ENCODE measurements around the gene SNTN. TPM values are rescaled to one million over a fixed set of nuclear protein-coding genes. Genes with fewer than 3 reads are reported as not detected.

Gene SNTN
- total RNA-seq = not detected in 2 replicates

DNA sequence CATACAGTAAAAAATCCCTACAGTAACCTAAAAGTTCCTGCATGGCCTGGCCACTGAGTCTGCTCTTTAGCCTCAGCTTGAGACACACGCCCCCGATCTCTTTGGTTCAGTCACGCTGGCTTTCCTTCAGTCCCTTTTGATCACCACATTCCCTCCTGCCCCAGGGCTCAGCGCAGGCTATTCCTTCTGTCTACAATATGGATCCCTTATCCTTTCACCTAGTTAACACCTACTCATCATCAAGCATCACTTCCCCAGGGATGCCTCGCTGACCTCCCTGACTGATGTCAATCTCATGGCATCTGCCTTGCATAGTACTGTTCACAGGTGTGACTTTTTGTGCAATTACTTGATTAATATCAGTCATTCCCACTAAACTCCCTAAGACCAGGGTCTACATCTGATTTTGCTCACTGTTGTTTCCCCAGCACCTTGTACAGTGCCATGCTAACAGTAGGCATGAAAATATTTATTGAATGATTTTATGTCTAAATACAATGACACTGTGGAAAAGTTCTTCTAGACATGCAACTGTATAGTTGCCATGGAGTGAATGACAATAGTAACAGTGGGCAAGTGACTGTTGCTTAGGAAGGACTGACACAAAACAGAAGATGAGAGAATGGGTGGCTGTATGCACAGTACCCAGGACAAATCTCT lies at the start of gene SNTN:
TSS of gene SNTN (plus strand) at position 610 of the 660 bp plus-strand sequence. CDS start at position 623, 13 bp downstream.
- intact Hi-C loops (cut with micrococcal nuclease) = no loop called here
- no peak for DNase-seq (ENCODE audit: low spot score)
- Mint-ChIP-seq H3K4me1 (ENCODE audit: low read depth) (no peaks in the 10 kb centered on the region), H3K4me3 (no peak within 1 kb of the TSS), H3K27ac (no peak within 1 kb of the TSS), H3K9me3 (no peaks in the 10 kb centered on the region), H3K36me3 (ENCODE audit: low read depth) (no peaks in the 10 kb centered on the region), H3K27me3 (ENCODE audit: insufficient read depth) (no peaks in the 10 kb centered on the region)

DNA sequence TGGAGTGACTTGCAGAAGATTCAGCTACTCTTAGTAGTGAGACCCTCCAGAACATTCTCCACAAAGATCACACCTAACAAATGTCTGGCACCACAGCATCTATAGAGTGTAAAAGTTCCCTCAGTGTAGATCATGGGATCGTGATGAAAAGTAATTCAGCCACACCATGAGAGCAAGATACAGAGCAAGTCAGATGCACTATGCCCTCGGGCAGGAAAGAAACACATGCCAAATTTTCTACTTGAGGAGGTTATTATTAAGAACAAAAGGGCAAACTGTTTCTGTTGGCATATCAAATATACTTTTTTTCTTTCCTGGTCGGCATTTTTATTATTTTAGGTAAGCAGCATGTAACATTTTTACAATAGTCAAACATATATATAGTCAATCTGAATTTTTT lies 44.8 kb upstream of the SNTN start:
- Mint-ChIP-seq H3K27me3 (ENCODE audit: insufficient read depth) (peaks cover 2% of the 10 kb centered on the region), H3K4me1 (ENCODE audit: low read depth) (no peaks in the 10 kb centered on the region), H3K9me3 (no peaks in the 10 kb centered on the region), H3K36me3 (ENCODE audit: low read depth) (no peaks in the 10 kb centered on the region), H3K27ac (no peak overlapping the region), H3K4me3 (no peak overlapping the region)
- intact Hi-C loops (cut with micrococcal nuclease) = no loop called here
- no peak for DNase-seq (ENCODE audit: low spot score)

DNA sequence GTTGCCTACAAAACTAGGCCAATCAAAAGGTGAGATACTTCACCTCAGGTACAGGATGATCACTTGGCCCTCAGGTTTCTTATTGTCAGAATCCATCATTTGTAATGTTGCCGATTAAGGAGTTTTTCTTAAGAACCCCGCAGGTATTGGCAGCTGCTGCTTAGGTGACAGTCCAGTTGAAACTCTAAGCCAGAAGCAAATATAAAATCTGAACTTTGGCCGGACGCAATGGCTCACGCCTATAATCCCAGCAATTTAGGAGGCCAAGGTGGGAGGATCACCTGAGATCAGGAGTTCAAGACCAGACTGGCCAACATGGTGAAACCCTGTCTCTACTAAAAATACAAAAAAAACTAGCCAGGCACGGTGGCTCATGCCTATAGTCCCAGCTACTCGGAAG lies 43.1 kb upstream of the SNTN start:
- H3K36me3 Mint-ChIP-seq (ENCODE audit: low read depth) = no peaks in the 10 kb centered on the region
- intact Hi-C loops (cut with micrococcal nuclease) = no loop called here
- H3K27ac Mint-ChIP-seq = no peak overlapping the region
- H3K4me3 Mint-ChIP-seq = no peak overlapping the region
- no peaks in the 10 kb centered on the region for H3K4me1 Mint-ChIP-seq (ENCODE audit: low read depth)
- no peak for DNase-seq (ENCODE audit: low spot score)
- no peaks in the 10 kb centered on the region for H3K9me3 Mint-ChIP-seq
- H3K27me3 Mint-ChIP-seq (ENCODE audit: insufficient read depth) = no peaks in the 10 kb centered on the region

DNA sequence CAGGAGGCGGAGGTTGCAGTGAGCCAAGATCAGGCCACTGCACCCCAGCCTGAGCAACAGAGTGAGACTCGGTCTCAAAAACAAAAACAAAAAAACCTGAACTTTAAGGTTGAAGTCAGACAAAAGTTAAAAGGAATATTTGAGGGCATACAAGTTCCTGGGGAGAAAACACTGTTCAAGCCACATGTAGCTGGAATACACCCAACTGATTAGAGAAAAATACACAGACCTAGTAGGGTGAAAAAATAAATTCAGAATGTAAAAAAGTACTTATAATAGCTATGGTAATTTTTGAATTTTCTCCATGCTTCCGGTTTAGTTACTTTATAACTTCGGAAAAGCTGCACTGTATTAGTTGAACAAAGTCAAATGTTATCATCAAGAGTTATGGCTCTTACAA lies 42.6 kb upstream of the SNTN start:
- no peak for DNase-seq (ENCODE audit: low spot score)
- Mint-ChIP-seq H3K9me3 (no peaks in the 10 kb centered on the region), H3K4me3 (no peak overlapping the region), H3K36me3 (ENCODE audit: low read depth) (no peaks in the 10 kb centered on the region), H3K4me1 (ENCODE audit: low read depth) (no peaks in the 10 kb centered on the region), H3K27me3 (ENCODE audit: insufficient read depth) (no peaks in the 10 kb centered on the region), H3K27ac (no peak overlapping the region)
- intact Hi-C loops (cut with micrococcal nuclease) = no loop called here

DNA sequence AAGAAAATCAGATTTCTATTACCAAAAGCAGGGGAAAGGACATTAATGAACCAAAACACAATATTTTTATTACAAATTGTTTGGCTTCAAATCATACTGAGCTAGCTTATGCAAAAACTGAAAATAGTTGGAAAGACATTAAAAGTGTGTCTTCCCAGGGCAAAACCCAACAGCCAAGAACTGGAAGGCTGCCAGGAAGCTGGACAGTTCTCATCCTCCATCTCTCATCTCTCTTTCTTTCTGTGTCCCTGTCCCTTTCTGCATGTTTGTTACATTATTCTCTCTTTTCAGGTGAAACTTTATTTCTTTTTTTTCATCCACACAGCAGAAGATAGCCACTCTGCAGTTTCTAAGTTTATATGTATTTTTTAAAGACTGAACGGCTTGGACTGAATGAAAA lies 41.1 kb upstream of the SNTN start:
- H3K36me3 Mint-ChIP-seq (ENCODE audit: low read depth) = no peaks in the 10 kb centered on the region
- H3K4me3 Mint-ChIP-seq = no peak overlapping the region
- H3K9me3 Mint-ChIP-seq = no peaks in the 10 kb centered on the region
- H3K27ac Mint-ChIP-seq = no peak overlapping the region
- no peaks in the 10 kb centered on the region for H3K4me1 Mint-ChIP-seq (ENCODE audit: low read depth)
- H3K27me3 Mint-ChIP-seq (ENCODE audit: insufficient read depth) = no peaks in the 10 kb centered on the region
- no peak for DNase-seq (ENCODE audit: low spot score)
- intact Hi-C loops (cut with micrococcal nuclease) = no loop called here

DNA sequence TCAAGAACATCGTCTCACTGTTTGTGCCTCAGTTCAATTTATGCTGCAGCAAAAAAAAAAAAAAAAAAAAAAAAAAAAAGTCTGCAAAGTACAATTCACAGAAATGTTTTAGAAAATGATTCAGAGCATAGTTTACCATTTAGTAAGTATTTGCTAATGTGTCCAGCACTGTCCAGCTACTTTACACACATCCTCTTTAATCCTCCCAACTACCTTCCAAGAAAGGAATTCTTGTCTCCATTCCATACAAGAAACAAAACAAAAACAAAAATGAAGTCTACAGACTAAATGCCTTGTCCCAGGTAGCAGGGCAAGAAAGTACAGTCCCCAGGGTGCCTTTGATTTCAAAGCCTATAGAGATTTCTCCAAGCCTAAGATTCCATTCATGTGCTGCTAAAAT lies 38.9 kb upstream of the SNTN start:
- Mint-ChIP-seq H3K4me3 (no peak overlapping the region), H3K4me1 (ENCODE audit: low read depth) (no peaks in the 10 kb centered on the region), H3K9me3 (no peaks in the 10 kb centered on the region), H3K27ac (no peak overlapping the region), H3K27me3 (ENCODE audit: insufficient read depth) (no peaks in the 10 kb centered on the region), H3K36me3 (ENCODE audit: low read depth) (no peaks in the 10 kb centered on the region)
- intact Hi-C loops (cut with micrococcal nuclease) = no loop called here
- DNase-seq (ENCODE audit: low spot score) = no peak

DNA sequence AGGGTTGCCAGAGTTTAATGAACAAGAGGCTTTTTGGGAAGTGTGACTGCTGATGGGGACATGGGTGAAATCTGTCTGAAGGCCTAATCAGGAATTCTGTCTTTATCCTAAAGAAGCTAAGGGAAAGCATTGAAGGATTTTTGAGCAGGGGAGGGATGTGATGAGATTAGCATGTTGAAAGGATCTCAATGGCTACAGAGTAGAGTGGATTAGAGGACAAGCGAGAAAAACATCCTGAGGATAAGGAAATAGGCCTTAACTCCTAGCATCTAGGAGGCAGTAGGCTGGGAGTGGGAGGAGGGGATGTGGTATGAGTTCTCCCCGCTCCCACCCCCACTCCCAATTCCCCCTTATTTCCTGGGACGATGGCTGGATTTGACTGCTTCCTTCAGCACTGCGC lies 35.1 kb upstream of the SNTN start:
- Mint-ChIP-seq H3K4me1 (ENCODE audit: low read depth) (no peaks in the 10 kb centered on the region), H3K36me3 (ENCODE audit: low read depth) (no peaks in the 10 kb centered on the region), H3K27me3 (ENCODE audit: insufficient read depth) (no peaks in the 10 kb centered on the region), H3K9me3 (no peaks in the 10 kb centered on the region), H3K4me3 (no peak overlapping the region), H3K27ac (no peak overlapping the region)
- intact Hi-C loops (cut with micrococcal nuclease) = no loop called here
- DNase-seq (ENCODE audit: low spot score) = no peak

DNA sequence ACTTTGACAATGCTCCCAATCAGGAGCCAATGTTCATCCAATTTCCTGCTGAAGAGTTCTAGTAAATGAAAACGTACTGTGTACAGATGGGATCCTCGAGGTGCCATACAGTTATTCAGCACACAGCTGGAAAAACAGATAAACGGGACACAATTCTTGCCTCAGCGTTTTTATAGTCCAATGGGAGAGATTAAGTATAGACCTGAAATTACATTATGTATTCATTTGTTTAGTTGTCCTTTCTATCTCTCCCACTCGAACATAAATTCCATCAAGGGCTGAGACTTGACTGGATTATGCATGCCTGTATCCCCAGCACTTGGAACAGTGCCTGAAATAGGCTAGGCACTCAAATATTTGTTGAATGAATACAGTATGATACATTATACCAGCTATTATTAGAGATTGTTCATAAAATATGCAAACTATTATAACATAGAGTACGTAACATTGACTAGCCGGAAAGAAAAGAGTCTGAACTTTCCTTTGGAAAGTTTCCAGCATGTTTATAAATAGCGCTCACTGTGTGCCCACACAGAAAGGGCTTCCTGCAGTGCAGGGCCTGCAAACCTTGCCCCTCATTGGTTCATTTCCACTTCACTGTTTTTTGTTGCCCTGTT lies 27.4 kb upstream of the SNTN start:
- Mint-ChIP-seq H3K27ac (no peak overlapping the region), H3K36me3 (ENCODE audit: low read depth) (no peaks in the 10 kb centered on the region), H3K4me1 (ENCODE audit: low read depth) (no peaks in the 10 kb centered on the region), H3K27me3 (ENCODE audit: insufficient read depth) (no peaks in the 10 kb centered on the region), H3K9me3 (no peaks in the 10 kb centered on the region), H3K4me3 (no peak overlapping the region)
- DNase-seq (ENCODE audit: low spot score) = no peak
- intact Hi-C loops (cut with micrococcal nuclease) = no loop called here

DNA sequence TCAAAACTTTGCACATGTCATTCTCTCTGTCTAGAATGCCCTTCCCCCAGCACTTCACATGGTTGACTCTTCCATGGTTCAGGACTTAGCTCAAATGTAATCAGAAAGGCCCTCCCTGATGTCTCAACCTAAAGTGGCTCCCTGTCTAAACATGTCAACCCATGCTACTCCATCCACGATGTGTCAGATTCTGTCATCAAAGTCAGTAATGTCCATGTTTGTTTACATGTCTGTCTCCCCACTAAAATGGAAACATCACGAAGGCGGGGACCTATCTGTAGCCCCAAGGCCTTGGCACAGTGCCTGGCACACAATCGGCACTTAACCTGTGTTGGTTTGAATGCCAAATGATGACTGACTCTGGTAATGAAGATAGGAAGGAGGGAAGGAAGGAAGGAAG lies 20.8 kb upstream of the SNTN start:
- H3K9me3 Mint-ChIP-seq = no peaks in the 10 kb centered on the region
- no peaks in the 10 kb centered on the region for H3K36me3 Mint-ChIP-seq (ENCODE audit: low read depth)
- no peak overlapping the region for H3K4me3 Mint-ChIP-seq
- H3K27ac Mint-ChIP-seq = no peak overlapping the region
- H3K4me1 Mint-ChIP-seq (ENCODE audit: low read depth) = no peaks in the 10 kb centered on the region
- no peak for DNase-seq (ENCODE audit: low spot score)
- intact Hi-C loops (cut with micrococcal nuclease) = no loop called here
- H3K27me3 Mint-ChIP-seq (ENCODE audit: insufficient read depth) = no peaks in the 10 kb centered on the region

DNA sequence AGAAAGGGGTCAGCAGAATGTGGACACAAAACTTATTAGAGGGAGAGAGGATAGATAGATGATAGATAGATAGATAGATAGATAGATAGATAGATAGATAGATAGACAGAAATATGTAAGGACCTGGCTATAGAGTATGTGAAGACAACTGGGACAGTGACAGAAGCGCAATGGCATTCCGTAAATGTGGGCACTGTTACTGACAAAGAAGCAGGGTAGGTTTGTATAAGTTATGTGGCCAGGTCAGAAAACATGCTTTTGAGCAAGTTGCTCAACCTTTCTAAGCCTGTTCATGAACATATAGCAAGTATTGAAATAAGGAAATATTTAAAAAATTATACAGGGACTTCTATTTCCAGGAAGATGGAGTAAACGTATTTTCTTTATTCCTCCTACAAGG lies 17.3 kb upstream of the SNTN start:
- H3K4me3 Mint-ChIP-seq = no peak overlapping the region
- no peaks in the 10 kb centered on the region for H3K36me3 Mint-ChIP-seq (ENCODE audit: low read depth)
- no peak overlapping the region for H3K27ac Mint-ChIP-seq
- no peak for DNase-seq (ENCODE audit: low spot score)
- intact Hi-C loops (cut with micrococcal nuclease) = no loop called here
- H3K9me3 Mint-ChIP-seq = no peaks in the 10 kb centered on the region
- no peaks in the 10 kb centered on the region for H3K4me1 Mint-ChIP-seq (ENCODE audit: low read depth)
- H3K27me3 Mint-ChIP-seq (ENCODE audit: insufficient read depth) = no peaks in the 10 kb centered on the region

DNA sequence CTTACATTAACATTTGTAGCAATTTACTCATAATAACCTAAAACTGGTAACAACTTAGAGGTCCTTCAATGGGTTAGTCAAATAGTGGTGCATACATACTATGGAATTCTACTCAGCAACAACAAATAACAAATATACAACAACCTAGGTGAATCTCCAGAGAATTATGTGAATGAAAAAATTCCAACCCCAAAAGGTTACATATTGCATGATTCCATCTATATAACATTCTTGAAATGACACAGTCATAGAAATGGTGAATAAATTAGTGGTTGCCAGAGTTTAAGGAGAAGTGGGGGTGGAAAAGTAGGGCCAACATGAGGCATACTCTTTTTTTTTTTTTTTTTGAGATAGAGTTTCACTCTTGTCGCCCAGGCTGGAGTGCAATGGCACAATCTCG lies 12.7 kb upstream of the SNTN start:
- intact Hi-C loops (cut with micrococcal nuclease) = no loop called here
- Mint-ChIP-seq H3K4me1 (ENCODE audit: low read depth) (no peaks in the 10 kb centered on the region), H3K4me3 (no peak overlapping the region)

DNA sequence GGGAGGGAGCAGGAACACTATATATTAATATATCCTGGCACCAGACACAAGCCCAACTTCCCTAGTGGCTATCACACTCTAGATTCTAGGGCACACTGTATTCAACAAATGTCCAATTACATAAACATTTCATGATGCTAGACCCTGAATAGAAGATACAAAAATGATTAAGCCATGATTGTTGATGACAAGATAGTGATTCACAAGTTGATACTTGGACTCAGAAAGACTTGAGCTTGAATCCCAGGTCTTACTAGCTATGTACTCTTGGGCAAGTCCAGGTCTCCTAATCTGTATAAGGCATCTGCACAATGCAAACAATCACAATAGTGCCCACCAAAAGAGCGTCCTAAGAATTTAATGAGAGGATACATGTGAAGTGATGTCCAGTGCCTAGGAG lies 10.0 kb upstream of the SNTN start:
- no peak overlapping the region for H3K27ac Mint-ChIP-seq
- peaks cover 2% of the 10 kb centered on the region for H3K27me3 Mint-ChIP-seq (ENCODE audit: insufficient read depth)
- H3K4me1 Mint-ChIP-seq (ENCODE audit: low read depth) = no peaks in the 10 kb centered on the region
- H3K36me3 Mint-ChIP-seq (ENCODE audit: low read depth) = no peaks in the 10 kb centered on the region
- intact Hi-C loops (cut with micrococcal nuclease) = no loop called here
- DNase-seq (ENCODE audit: low spot score) = no peak
- H3K4me3 Mint-ChIP-seq = no peak overlapping the region
- H3K9me3 Mint-ChIP-seq = no peaks in the 10 kb centered on the region

More for the DNA sequence above, 12.7 kb upstream of the SNTN start:
- no peak for DNase-seq (ENCODE audit: low spot score)
- Mint-ChIP-seq H3K36me3 (ENCODE audit: low read depth) (no peaks in the 10 kb centered on the region), H3K27me3 (ENCODE audit: insufficient read depth) (peaks cover 2% of the 10 kb centered on the region), H3K9me3 (no peaks in the 10 kb centered on the region), H3K27ac (no peak overlapping the region)

DNA sequence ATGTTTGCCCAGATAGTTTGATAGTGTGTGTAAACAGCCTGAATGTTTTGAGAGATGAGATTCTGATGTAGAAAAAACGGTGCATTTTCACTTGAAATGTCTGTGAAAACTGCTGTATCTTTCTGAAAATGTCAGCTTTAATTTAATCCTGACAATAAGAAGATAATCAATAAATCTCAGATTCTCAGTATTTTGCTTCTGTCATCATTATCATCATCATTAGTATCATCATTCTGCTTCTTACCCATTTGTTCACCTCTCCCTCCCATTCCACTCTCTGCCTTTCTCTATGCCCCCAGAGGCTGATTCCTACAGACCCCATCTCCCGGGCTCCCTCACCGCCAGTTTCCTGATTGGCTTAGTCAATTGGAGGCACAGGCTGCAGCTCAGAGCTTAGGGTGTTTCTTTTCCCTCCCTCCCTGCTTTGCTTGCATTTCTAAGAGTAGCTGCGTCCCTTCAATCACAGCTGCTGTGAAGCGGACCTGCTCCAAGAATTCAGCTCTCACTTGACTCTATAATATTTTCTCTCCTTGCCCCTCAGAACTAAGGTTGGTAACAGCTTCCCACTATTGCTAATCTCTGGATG lies 8.2 kb upstream of the SNTN start:
- H3K27ac Mint-ChIP-seq = no peak overlapping the region
- no peak for DNase-seq (ENCODE audit: low spot score)
- H3K4me3 Mint-ChIP-seq = no peak overlapping the region
- intact Hi-C loops (cut with micrococcal nuclease) = no loop called here
- no peaks in the 10 kb centered on the region for H3K9me3 Mint-ChIP-seq
- peaks cover 2% of the 10 kb centered on the region for H3K27me3 Mint-ChIP-seq (ENCODE audit: insufficient read depth)
- H3K36me3 Mint-ChIP-seq (ENCODE audit: low read depth) = no peaks in the 10 kb centered on the region
- no peaks in the 10 kb centered on the region for H3K4me1 Mint-ChIP-seq (ENCODE audit: low read depth)
